ENCODE measurements around the gene HAND1. TPM values are rescaled to one million over a fixed set of nuclear protein-coding genes. Genes with fewer than 3 reads are reported as not detected.

Gene HAND1
- total RNA-seq, 1 donor from 2014 or later, result not detected

- Histone ChIP-seq H3K27me3 (ENCODE audit: control insufficient read depth, insufficient read depth, low read length) (peaks cover 22% of the 10 kb centered on the region), H3K36me3 (ENCODE audit: control insufficient read depth, insufficient read depth, low read length) (no peaks in the 10 kb centered on the region), H3K4me3 (ENCODE audit: low read depth, low read length) (no peak overlapping the region)
- no peak for DNase-seq (ENCODE audit: low read depth)
- TF ChIP-seq CTCF (IDR thresholded peaks at IDR 0.05; ENCODE audit: insufficient read depth, low read length, poor library complexity, severe bottlenecking), result no peak
Observed at GRCh38 chr5:154505567-154505966, 27.5 kb upstream of the HAND1 start.

- TF ChIP-seq CTCF (IDR thresholded peaks at IDR 0.05; ENCODE audit: insufficient read depth, low read length, poor library complexity, severe bottlenecking), result no peak
- H3K4me3 ChIP-seq (ENCODE audit: low read depth, low read length), result no peak overlapping the region
- H3K27me3 ChIP-seq (ENCODE audit: control insufficient read depth, insufficient read depth, low read length), result peaks cover 24% of the 10 kb centered on the region
- no peaks in the 10 kb centered on the region for H3K36me3 ChIP-seq (ENCODE audit: control insufficient read depth, insufficient read depth, low read length)
- DNase-seq (ENCODE audit: low read depth), result no peak
Observed at GRCh38 chr5:154503698-154504039, 25.6 kb upstream of the HAND1 start.

GRCh38 chr5:154502180-154502579 lies 24.2 kb upstream of the HAND1 start:
- H3K36me3 ChIP-seq (ENCODE audit: control insufficient read depth, insufficient read depth, low read length), result no peaks in the 10 kb centered on the region
- no peak for TF ChIP-seq CTCF (IDR thresholded peaks at IDR 0.05; ENCODE audit: insufficient read depth, low read length, poor library complexity, severe bottlenecking)
- H3K27me3 ChIP-seq (ENCODE audit: control insufficient read depth, insufficient read depth, low read length), result peaks cover 29% of the 10 kb centered on the region
- no peak overlapping the region for H3K4me3 ChIP-seq (ENCODE audit: low read depth, low read length)
- DNase-seq (ENCODE audit: low read depth), result no peak

- no peak for DNase-seq (ENCODE audit: low read depth)
- TF ChIP-seq CTCF (IDR thresholded peaks at IDR 0.05; ENCODE audit: insufficient read depth, low read length, poor library complexity, severe bottlenecking), result no peak
- Histone ChIP-seq H3K4me3 (ENCODE audit: low read depth, low read length) (no peak overlapping the region), H3K27me3 (ENCODE audit: control insufficient read depth, insufficient read depth, low read length) (peaks cover 27% of the 10 kb centered on the region), H3K36me3 (ENCODE audit: control insufficient read depth, insufficient read depth, low read length) (no peaks in the 10 kb centered on the region)
Observed at GRCh38 chr5:154501566-154501965, 23.5 kb upstream of the HAND1 start.

GRCh38 chr5:154498994-154499393 lies 21.0 kb upstream of the HAND1 start:
- Histone ChIP-seq H3K4me3 (ENCODE audit: low read depth, low read length) (no peak overlapping the region), H3K27me3 (ENCODE audit: control insufficient read depth, insufficient read depth, low read length) (peaks cover 19% of the 10 kb centered on the region), H3K36me3 (ENCODE audit: control insufficient read depth, insufficient read depth, low read length) (no peaks in the 10 kb centered on the region)
- TF ChIP-seq CTCF (IDR thresholded peaks at IDR 0.05; ENCODE audit: insufficient read depth, low read length, poor library complexity, severe bottlenecking), result no peak
- no peak for DNase-seq (ENCODE audit: low read depth)

- H3K4me3 ChIP-seq (ENCODE audit: low read depth, low read length), result no peak overlapping the region
- no peak for DNase-seq (ENCODE audit: low read depth)
- H3K27me3 ChIP-seq (ENCODE audit: control insufficient read depth, insufficient read depth, low read length), result peaks cover 18% of the 10 kb centered on the region
- no peak for TF ChIP-seq CTCF (IDR thresholded peaks at IDR 0.05; ENCODE audit: insufficient read depth, low read length, poor library complexity, severe bottlenecking)
- H3K36me3 ChIP-seq (ENCODE audit: control insufficient read depth, insufficient read depth, low read length), result no peaks in the 10 kb centered on the region
Observed at GRCh38 chr5:154498591-154498990, 20.6 kb upstream of the HAND1 start.
